B cell (primary cell): ENCODE data around the gene RAI1. TPM values are rescaled to one million over a fixed set of nuclear protein-coding genes. Genes with fewer than 3 reads are reported as not detected.

Source experiments
- ATAC-seq: fragments of 200-7000 bp; cut with Tn5 transposase; one replicate; pipeline ENCODE4 v1.10.0; 2021; ENCODE audit warnings: low read depth, mild to moderate bottlenecking, moderate number of reproducible peaks, moderate library complexity
- CTCF ChIA-PET: fragments of 350-600 bp; sonication (Branson Sonifier 250); formaldehyde crosslinking; loops from one replicate; lab custom pipeline; 2021; ENCODE audit warnings: antibody characterized with exemption, inconsistent platforms; lab: Charles Lee
- POLR2A ChIA-PET: fragments of 350-600 bp; sonication (Branson Sonifier 250); formaldehyde crosslinking; loops from one replicate; lab custom pipeline; 2021; ENCODE audit warnings: antibody characterized with exemption; lab: Charles Lee
- DNase-seq: peaks from one replicate; pipeline ENCODE4 v3.0.0; 2013
- H2AFZ ChIP-seq: 2 replicates; pipeline ENCODE4 v1.6.1; 2012; ENCODE audit warnings: mild to moderate bottlenecking, low read depth, low read length; ENCODE audit not compliant: insufficient read depth, poor library complexity, severe bottlenecking
- H3K27ac ChIP-seq, 2 donors: 1 replicate in 1 of 2; 2 replicates in 1 of 2; pipeline ENCODE4 v1.5.1; 2012 to 2013; ENCODE audit warnings: low read length in 2 of 2, mild to moderate bottlenecking in 2 of 2, moderate library complexity in 1 of 2
- H3K27me3 ChIP-seq, 4 experiments: fragments of 200-600 bp in 1 of 4; sonication (generic) in 1 of 4; replicated peaks in 1 of 4; 1 replicate in 2 of 4; 2 replicates in 2 of 4; pipeline versions ENCODE4 v1.6.1 to v1.7.0; 2013 to 2016; ENCODE audit warnings: low read length in 3 of 4, mild to moderate bottlenecking in 2 of 4, mixed read lengths in 1 of 4, moderate library complexity in 1 of 4; ENCODE audit not compliant: insufficient read depth in 4 of 4, control insufficient read depth in 3 of 4; ENCODE audit errors: control extremely low read depth in 1 of 4
- H3K36me3 ChIP-seq, 2 experiments: replicated peaks in 1 of 2; 1 replicate in 1 of 2; 2 replicates in 1 of 2; pipeline versions ENCODE4 v1.6.1 to v1.7.1; 2013; ENCODE audit warnings: low read length in 1 of 2; ENCODE audit not compliant: insufficient read depth in 2 of 2, control insufficient read depth in 1 of 2; ENCODE audit errors: control extremely low read depth in 1 of 2, extremely low read depth in 1 of 2
- H3K4me1 ChIP-seq, 2 donors: fragments of 200-600 bp in 1 of 2; sonication (generic) in 1 of 2; 1 replicate in 1 of 2; 2 replicates in 1 of 2; pipeline versions ENCODE4 v1.5.1 to v1.6.1; 2013 to 2017; ENCODE audit warnings: low read length in 2 of 2; ENCODE audit not compliant: control insufficient read depth in 2 of 2, insufficient read depth in 2 of 2
- H3K4me2 ChIP-seq: replicated peaks from 2 replicates; pipeline ENCODE3; 2012; ENCODE audit warnings: mild to moderate bottlenecking, low read depth, low read length; ENCODE audit not compliant: poor library complexity, severe bottlenecking
- H3K4me3 ChIP-seq, 5 experiments: fragments of 200-600 bp in 1 of 5; sonication (generic) in 1 of 5; 1 replicate in 3 of 5; 2 replicates in 2 of 5; pipeline versions ENCODE4 v1.5.1 to v1.7.0; 2011 to 2016; ENCODE audit warnings: low read length in 4 of 5, mild to moderate bottlenecking in 4 of 5, low read depth in 2 of 5, control low read depth in 1 of 5, moderate library complexity in 1 of 5; ENCODE audit not compliant: insufficient read depth in 1 of 5; ENCODE audit errors: control extremely low read depth in 1 of 5, extremely low read depth in 1 of 5
- H3K79me2 ChIP-seq: fragments of 200-600 bp; sonication (generic); one replicate; pipeline ENCODE4 v1.6.0; 2016; ENCODE audit warnings: low read length; ENCODE audit not compliant: control insufficient read depth, insufficient read depth
- H3K9ac ChIP-seq: fragments of 200-600 bp; sonication (generic); 2 replicates; pipeline ENCODE4 v1.6.1; 2017; ENCODE audit warnings: mild to moderate bottlenecking, low read length, moderate library complexity
- H3K9me3 ChIP-seq, 3 donors: one replicate each; pipeline versions ENCODE4 v1.6.1 to v1.7.1; 2013; ENCODE audit warnings: low read length in 2 of 3; ENCODE audit not compliant: control insufficient read depth in 2 of 3, insufficient read depth in 1 of 3; ENCODE audit errors: control extremely low read depth in 1 of 3
- H4K20me1 ChIP-seq: 2 replicates; pipeline ENCODE4 v1.6.0; 2012; ENCODE audit warnings: mild to moderate bottlenecking, low read length; ENCODE audit not compliant: insufficient read depth, control insufficient read depth, poor library complexity, severe bottlenecking
- H3K27ac Mint-ChIP-seq: one replicate; pipeline ENCODE4 v1.8.0; 2021; ENCODE audit warnings: mixed read lengths
- H3K27me3 Mint-ChIP-seq: one replicate; pipeline ENCODE4 v1.8.0; 2021; ENCODE audit warnings: mixed read lengths
- H3K4me1 Mint-ChIP-seq: one replicate; pipeline ENCODE4 v1.8.0; 2021; ENCODE audit warnings: mixed read lengths
- H3K4me3 Mint-ChIP-seq: one replicate; pipeline ENCODE4 v1.8.0; 2021; ENCODE audit warnings: mixed read lengths
- H3K9me3 Mint-ChIP-seq: one replicate; pipeline ENCODE4 v1.8.0; 2022; ENCODE audit warnings: mixed read lengths; ENCODE audit not compliant: insufficient read depth
- EZH2 ChIP-seq: IDR thresholded peaks from 2 replicates; pipeline ENCODE4 v1.6.1; 2012; ENCODE audit warnings: borderline replicate concordance, low read depth, mild to moderate bottlenecking, moderate library complexity, low read length; ENCODE audit not compliant: insufficient read depth, poor library complexity, severe bottlenecking
- WGBS: methylation state at CpG from one replicate; pipeline ENCODE4 v1.1.5; 2013; ENCODE audit warnings: missing lambda C conversion rate; ENCODE audit not compliant: insufficient coverage; 5-methylcytosine and 5-hydroxymethylcytosine counted together
- intact Hi-C: fragments of 100-400 bp; cut with micrococcal nuclease; formaldehyde crosslinking; loops from one replicate; pipeline ENCODE4 v1.10.0; 2022
- polyA plus RNA-seq: library from polyadenylated mRNA; depleted of rRNA; stranded (reverse); fragments of >200 nt; gene quantifications from 2 replicates; pipeline ENCODE4 v1.2.3, GENCODE V29; 2012
- total RNA-seq, 2 donors: library from RNA; stranded (reverse); fragments of 120-200 nt in 1 of 2; gene quantifications; 1 replicate in 1 of 2; 2 replicates in 1 of 2; pipeline versions ENCODE4 v1.2.3 to v1.2.4, GENCODE V29; 2013 to 2022
- TF ChIP-seq, protein P1 (sequence below): fragments of 200-600 bp; IDR thresholded peaks from one replicate; pipeline ENCODE4 v1.8.0; 2022; ENCODE audit warnings: antibody characterized with exemption, mild to moderate bottlenecking

The RAI1 gene
- total and polyA plus RNA-seq, 2 donors (not counting 1 experiment from before 2014, with no cell fraction given): 4.7 to 34.0 TPM

DNA sequence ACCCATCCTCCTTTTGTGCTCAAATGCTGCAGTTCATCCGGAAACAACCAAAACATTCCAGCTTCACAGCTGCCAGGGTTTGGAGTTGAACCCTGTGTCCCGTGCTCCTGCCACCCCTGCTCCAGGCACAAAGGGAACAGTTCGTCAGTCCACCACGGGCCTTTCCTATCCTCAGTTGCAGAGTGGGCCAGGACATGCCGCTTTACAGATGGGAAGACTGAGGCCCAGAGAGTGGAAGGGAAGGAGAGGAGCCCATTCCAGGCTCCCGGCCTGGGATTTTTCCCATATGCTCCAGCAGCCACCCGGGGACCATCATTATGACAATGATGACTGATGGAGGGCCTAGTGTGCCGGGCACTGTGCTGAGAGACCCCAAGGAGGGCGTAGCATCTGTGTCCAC lies 27.6 kb downstream of the RAI1 start:
- 100% methylated on average over 7 of the region's 9 CpGs for WGBS
- peaks cover 14% of the 10 kb centered on the region for H3K4me1 Mint-ChIP-seq
- Histone ChIP-seq H3K4me1 (peaks cover 12 to 17% of the 10 kb centered on the region in 2 donors), H3K27ac (no peak overlapping the region), H3K36me3 (peaks cover 0 to 5% of the 10 kb centered on the region in 2 experiments), H3K79me2 (peaks cover 50% of the 10 kb centered on the region), H3K9me3 (no peaks in the 10 kb centered on the region), H4K20me1 (peaks cover 34% of the 10 kb centered on the region), H3K9ac (no peak overlapping the region), H2AFZ (no peak overlapping the region), H3K4me2 (no peak overlapping the region), H3K27me3 (no peaks in the 10 kb centered on the region), H3K4me3 (no peak overlapping the region)
- CTCF ChIA-PET: interaction anchor here (1.2 kb wide), 1 partner anchor 152 kb away, joined by 3 read pairs; no protein-coding TSS in a partner anchor
- no peaks in the 10 kb centered on the region for H3K9me3 Mint-ChIP-seq
- intact Hi-C loops: no loop called here
- no peak for ATAC-seq
- H3K4me3 Mint-ChIP-seq: no peak overlapping the region
- no peaks in the 10 kb centered on the region for H3K27me3 Mint-ChIP-seq
- H3K27ac Mint-ChIP-seq: no peak overlapping the region
- no peak for TF ChIP-seq EZH2
- TF ChIP-seq, protein P1, sequence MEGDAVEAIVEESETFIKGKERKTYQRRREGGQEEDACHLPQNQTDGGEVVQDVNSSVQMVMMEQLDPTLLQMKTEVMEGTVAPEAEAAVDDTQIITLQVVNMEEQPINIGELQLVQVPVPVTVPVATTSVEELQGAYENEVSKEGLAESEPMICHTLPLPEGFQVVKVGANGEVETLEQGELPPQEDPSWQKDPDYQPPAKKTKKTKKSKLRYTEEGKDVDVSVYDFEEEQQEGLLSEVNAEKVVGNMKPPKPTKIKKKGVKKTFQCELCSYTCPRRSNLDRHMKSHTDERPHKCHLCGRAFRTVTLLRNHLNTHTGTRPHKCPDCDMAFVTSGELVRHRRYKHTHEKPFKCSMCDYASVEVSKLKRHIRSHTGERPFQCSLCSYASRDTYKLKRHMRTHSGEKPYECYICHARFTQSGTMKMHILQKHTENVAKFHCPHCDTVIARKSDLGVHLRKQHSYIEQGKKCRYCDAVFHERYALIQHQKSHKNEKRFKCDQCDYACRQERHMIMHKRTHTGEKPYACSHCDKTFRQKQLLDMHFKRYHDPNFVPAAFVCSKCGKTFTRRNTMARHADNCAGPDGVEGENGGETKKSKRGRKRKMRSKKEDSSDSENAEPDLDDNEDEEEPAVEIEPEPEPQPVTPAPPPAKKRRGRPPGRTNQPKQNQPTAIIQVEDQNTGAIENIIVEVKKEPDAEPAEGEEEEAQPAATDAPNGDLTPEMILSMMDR: no peak
- no peak for DNase-seq
- POLR2A ChIA-PET: interaction anchor here (0.5 kb wide), 1 partner anchor 14 kb away, joined by 3 read pairs; no protein-coding TSS in a partner anchor

DNA sequence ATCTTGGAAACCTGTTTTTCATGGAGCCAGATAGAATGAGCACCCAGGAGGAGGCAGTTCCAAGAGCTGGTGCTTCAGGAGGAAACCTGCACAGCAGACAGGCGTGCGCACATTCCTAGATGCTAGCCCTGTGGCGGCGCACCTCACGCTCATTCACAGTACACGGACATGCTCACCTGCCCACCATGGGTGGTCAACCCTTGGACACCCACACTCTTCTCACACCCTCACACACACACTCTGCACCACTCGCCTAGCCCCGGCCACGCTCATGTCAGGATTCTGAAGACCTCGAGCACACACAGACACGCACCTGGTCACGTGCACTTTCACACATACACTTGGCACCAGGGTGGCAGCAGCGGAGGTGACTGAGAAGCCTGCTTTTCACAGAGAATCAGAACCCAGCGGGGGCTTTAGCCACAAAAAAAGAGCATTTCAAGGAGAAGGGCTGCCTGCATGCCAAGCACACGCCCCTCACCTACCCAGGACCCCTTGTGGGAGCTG lies 28.6 kb downstream of the RAI1 start:
- 98% methylated on average over 14 of the region's 15 CpGs for WGBS
- Histone ChIP-seq H3K79me2 (peaks cover 49% of the 10 kb centered on the region), H3K4me2 (no peak overlapping the region), H3K27ac (no peak overlapping the region), H3K9ac (no peak overlapping the region), H3K4me1 (peaks cover 12 to 24% of the 10 kb centered on the region in 2 donors), H4K20me1 (peaks cover 30% of the 10 kb centered on the region), H3K36me3 (peaks cover 0 to 4% of the 10 kb centered on the region in 2 experiments), H3K4me3 (no peak overlapping the region), H2AFZ (no peak overlapping the region), H3K9me3 (no peaks in the 10 kb centered on the region), H3K27me3 (no peaks in the 10 kb centered on the region)
- ATAC-seq (no peak), DNase-seq (no peak)
- no peak for TF ChIP-seq EZH2
- TF ChIP-seq, protein P1: no peak
- Mint-ChIP-seq H3K9me3 (no peaks in the 10 kb centered on the region), H3K4me3 (no peak overlapping the region), H3K4me1 (peaks cover 19% of the 10 kb centered on the region), H3K27me3 (no peaks in the 10 kb centered on the region), H3K27ac (no peak overlapping the region)
- intact Hi-C loops: no loop called here
- ChIA-PET POLR2A (interaction anchor here (1.3 kb wide), 1 partner anchor 14 kb away, joined by 4 read pairs; no protein-coding TSS in a partner anchor), CTCF (interaction anchor here (0.7 to 1.2 kb wide), 2 partner anchors 19 to 151 kb away, joined by 3 read pairs; no protein-coding TSS in a partner anchor)
